AG04450 (cell line): ENCODE measurements around the gene SLC25A13. TPM values are rescaled to one million over a fixed set of nuclear protein-coding genes. Genes with fewer than 3 reads are reported as not detected.

Experiments
- CTCF ChIA-PET: fragments of 300-600, 350-600 bp; formaldehyde crosslinking; extraction: SDS; loops from one replicate; lab custom pipeline; 2022; ENCODE audit warnings: antibody characterized with exemption, inconsistent platforms; lab: Charles Lee
- POLR2A ChIA-PET: fragments of 350-600 bp; formaldehyde crosslinking; extraction: SDS; loops from one replicate; lab custom pipeline; 2021; ENCODE audit warnings: antibody characterized with exemption, inconsistent platforms; lab: Yijun Ruan, JAX
- DNase-seq: peaks from one replicate; pipeline ENCODE4 v3.0.0-alpha.2; 2011; ENCODE audit warnings: low read depth, low spot score
- H3K27ac ChIP-seq: one replicate; pipeline ENCODE4 v1.5.1; 2012; ENCODE audit warnings: low read depth, low read length, control low read depth
- H3K27me3 ChIP-seq: one replicate; pipeline ENCODE4 v1.6.0; 2012; ENCODE audit warnings: low read length; ENCODE audit not compliant: control insufficient read depth, insufficient read depth
- H3K4me3 ChIP-seq: 2 replicates; pipeline ENCODE4 v1.5.1; 2011; ENCODE audit warnings: mild to moderate bottlenecking, low read depth, low read length, control low read depth
- H3K9me3 ChIP-seq: 2 replicates; pipeline ENCODE4 v1.5.1; 2012; ENCODE audit warnings: low read length; ENCODE audit not compliant: control insufficient read depth, insufficient read depth
- CTCF ChIP-seq: IDR thresholded peaks from 2 replicates; pipeline ENCODE4 v1.5.1; 2011; ENCODE audit warnings: low read depth, low read length, control low read depth, inconsistent platforms
- polyA plus RNA-seq: library from polyadenylated mRNA; depleted of rRNA; stranded (reverse); fragments of >200 nt; gene quantifications from 2 replicates; pipeline ENCODE4 v1.2.3, GENCODE V29; 2011

SLC25A13 gene
- polyA plus RNA-seq, 1 experiment, result 17.3 TPM

- Histone ChIP-seq H3K27ac (no peak overlapping the region), H3K4me3 (no peak overlapping the region), H3K27me3 (no peaks in the 10 kb centered on the region), H3K9me3 (no peaks in the 10 kb centered on the region)
- CTCF ChIA-PET, result no interaction called here
- POLR2A ChIA-PET, result interaction anchor here (0.7 kb wide), 1 partner anchor 350 kb away, joined by 5 read pairs; no protein-coding TSS in a partner anchor
- no peak for TF ChIP-seq CTCF
- no peak for DNase-seq
Measured at GRCh38 chr7:96248405-96248804, 73.5 kb downstream of the SLC25A13 start.

- ChIA-PET POLR2A (no interaction called here), CTCF (interaction anchor here (1.1 kb wide), 1 partner anchor 11 kb away, joined by 6 read pairs; no protein-coding TSS in a partner anchor)
- Histone ChIP-seq H3K27ac (no peak overlapping the region), H3K4me3 (no peak overlapping the region), H3K9me3 (no peaks in the 10 kb centered on the region), H3K27me3 (no peaks in the 10 kb centered on the region)
- no peak for DNase-seq
- no peak for TF ChIP-seq CTCF
Measured at GRCh38 chr7:96246919-96247318, 75.0 kb downstream of the SLC25A13 start.

GRCh38 chr7:96244992-96245292 lies 77.0 kb downstream of the SLC25A13 start:
- Histone ChIP-seq H3K9me3 (no peaks in the 10 kb centered on the region), H3K4me3 (no peak overlapping the region), H3K27ac (no peak overlapping the region), H3K27me3 (no peaks in the 10 kb centered on the region)
- CTCF ChIA-PET, result no interaction called here
- DNase-seq, result no peak
- POLR2A ChIA-PET, result no interaction called here
- no peak for TF ChIP-seq CTCF

DNA sequence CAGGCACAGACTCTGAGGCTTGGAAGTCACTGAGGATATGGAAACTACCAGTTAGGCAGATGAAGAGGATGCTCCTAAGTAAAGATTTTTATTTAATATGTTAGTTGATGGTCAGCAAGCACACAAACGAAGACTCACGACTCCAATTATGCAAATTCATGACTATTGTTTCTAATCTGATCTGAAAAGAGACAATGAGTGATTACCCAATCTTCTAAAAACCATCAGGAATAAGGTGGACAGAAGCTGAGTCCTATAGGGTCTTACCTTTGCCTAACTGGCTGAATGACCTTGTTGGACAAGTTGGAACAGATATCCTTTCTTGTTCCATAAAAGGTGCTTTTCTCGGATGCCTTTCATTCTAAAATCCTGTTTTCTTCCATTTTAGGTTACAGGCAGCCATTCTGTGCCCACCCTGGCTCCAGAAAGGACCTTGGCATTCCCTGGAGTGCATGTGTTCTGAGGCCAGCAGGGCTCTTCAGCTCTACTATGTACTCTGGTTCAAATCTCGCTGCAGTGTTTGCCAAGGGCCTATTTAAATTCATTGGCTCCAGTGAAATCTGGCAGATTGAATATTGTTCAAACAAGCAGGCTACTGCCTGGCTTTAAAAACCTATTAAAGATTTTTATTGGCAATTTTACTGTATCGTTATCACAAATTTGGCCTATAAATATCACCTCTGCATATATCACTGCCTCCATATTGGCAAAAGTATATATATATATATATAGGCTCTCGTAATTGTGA lies 77.5 kb downstream of the SLC25A13 start:
- Histone ChIP-seq H3K4me3 (no peak overlapping the region), H3K9me3 (no peaks in the 10 kb centered on the region), H3K27me3 (no peaks in the 10 kb centered on the region), H3K27ac (no peak overlapping the region)
- CTCF ChIA-PET, result no interaction called here
- TF ChIP-seq CTCF, result no peak
- no peak for DNase-seq
- POLR2A ChIA-PET, result no interaction called here

- TF ChIP-seq CTCF, result no peak
- DNase-seq, result no peak
- POLR2A ChIA-PET, result no interaction called here
- CTCF ChIA-PET, result no interaction called here
- Histone ChIP-seq H3K27me3 (no peaks in the 10 kb centered on the region), H3K27ac (no peak overlapping the region), H3K9me3 (no peaks in the 10 kb centered on the region), H3K4me3 (no peak overlapping the region)
Measured at GRCh38 chr7:96243241-96243640, 78.7 kb downstream of the SLC25A13 start.
